GM12891 (cell line): ENCODE results near the gene TCEANC.
"Not testable (repeated sequence)": the region's sequence is repeated elsewhere in the genome, so short reads cannot be mapped to it uniquely, and the experiment has no call there.

Experiments used
- DNase-seq: peaks from one replicate; pipeline ENCODE4 v3.0.0; 2011; ENCODE audit warnings: low spot score; ENCODE audit not compliant: insufficient read length
- FAIRE-seq: peaks from 2 replicates; lab custom pipeline; 2011; peaks lifted over from hg19 to GRCh38; lab: Jason Lieb, UNC
- PAX5 ChIP-seq: IDR thresholded peaks from 2 replicates; pipeline ENCODE4 v1.6.1; 2011; ENCODE audit warnings: low read length, moderate library complexity, mild to moderate bottlenecking; ENCODE audit not compliant: insufficient read depth, severe bottlenecking
- POLR2A ChIP-seq: IDR thresholded peaks from 2 replicates; pipeline ENCODE4 v1.6.1; 2011; ENCODE audit warnings: low read depth, low read length, control low read depth
- POLR2AphosphoS5 ChIP-seq: IDR thresholded peaks from 2 replicates; pipeline ENCODE4 v1.6.1; 2011; ENCODE audit warnings: low read depth, low read length, control low read depth
- POU2F2 ChIP-seq: IDR thresholded peaks from 2 replicates; pipeline ENCODE4 v1.6.1; 2011; ENCODE audit warnings: low read depth, mild to moderate bottlenecking, control low read depth, low read length, moderate library complexity
- SPI1 ChIP-seq: IDR thresholded peaks from 2 replicates; pipeline ENCODE4 v1.6.1; 2011; ENCODE audit warnings: low read depth, low read length, control low read depth
- TAF1 ChIP-seq: IDR thresholded peaks from 2 replicates; pipeline ENCODE4 v1.6.1; 2011; ENCODE audit warnings: low read depth, low read length, control low read depth

Gene TCEANC

GRCh38 chrX:13655674-13656073 lies 2.7 kb downstream of the TCEANC start:
- FAIRE-seq = no peak
- TF ChIP-seq POLR2AphosphoS5 (no peak), SPI1 (no peak), POLR2A (no peak), PAX5 (no peak), POU2F2 (no peak), TAF1 (no peak)
- no peak for DNase-seq

GRCh38 chrX:13658602-13659001 lies 5.7 kb downstream of the TCEANC start:
- FAIRE-seq (peak; percentile 63), DNase-seq (no peak)
- TF ChIP-seq POLR2AphosphoS5 (no peak), POU2F2 (no peak), SPI1 (no peak), PAX5 (no peak), TAF1 (no peak), POLR2A (no peak)

- DNase-seq (no peak), FAIRE-seq (no peak)
- no peak for TF ChIP-seq PAX5
- TF ChIP-seq POU2F2 = no peak
- TF ChIP-seq SPI1 = no peak
- TF ChIP-seq POLR2AphosphoS5 = no peak
- no peak for TF ChIP-seq TAF1
- no peak for TF ChIP-seq POLR2A
These were observed 6.1 kb downstream of the TCEANC start for GRCh38 chrX:13659063-13659462.

GRCh38 chrX:13661735-13662288 lies 8.9 kb downstream of the TCEANC start:
- DNase-seq = no peak
- TF ChIP-seq TAF1 (no peak), POU2F2 (no peak), POLR2AphosphoS5 (no peak), PAX5 (no peak), SPI1 (no peak), POLR2A (no peak)
- peak; percentile 58 for FAIRE-seq

DNA sequence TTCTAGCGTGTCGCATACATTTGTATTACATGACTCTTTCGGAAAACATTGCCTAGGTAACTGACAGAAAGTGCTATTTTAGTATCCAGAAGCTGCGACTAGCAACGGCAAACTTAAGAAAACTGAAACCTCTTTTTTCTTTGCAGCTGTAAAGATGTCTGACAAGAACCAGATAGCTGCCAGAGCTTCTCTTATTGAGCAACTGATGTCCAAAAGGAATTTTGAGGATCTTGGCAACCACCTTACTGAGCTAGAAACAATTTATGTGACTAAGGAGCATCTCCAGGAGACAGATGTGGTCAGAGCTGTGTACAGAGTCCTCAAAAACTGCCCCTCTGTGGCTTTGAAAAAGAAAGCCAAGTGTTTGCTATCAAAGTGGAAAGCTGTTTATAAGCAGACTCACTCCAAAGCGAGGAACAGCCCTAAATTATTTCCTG lies 9.4 kb downstream of the TCEANC start:
- DNase-seq = no peak
- peak; percentile 65 for FAIRE-seq

GRCh38 chrX:13664020-13664419 lies 11.1 kb downstream of the TCEANC start:
- FAIRE-seq = no peak
- no peak for TF ChIP-seq POLR2A
- TF ChIP-seq PAX5 = no peak
- TF ChIP-seq POLR2AphosphoS5 = no peak
- no peak for TF ChIP-seq SPI1
- no peak for TF ChIP-seq TAF1
- no peak for TF ChIP-seq POU2F2

More for the DNA sequence above, 9.4 kb downstream of the TCEANC start:
- TF ChIP-seq SPI1 (no peak), POU2F2 (no peak), TAF1 (no peak), POLR2AphosphoS5 (no peak), PAX5 (no peak)

GRCh38 chrX:13666836-13667235 lies 13.9 kb downstream of the TCEANC start:
- no peak for DNase-seq
- TF ChIP-seq TAF1 (no peak), SPI1 (no peak), POU2F2 (no peak), POLR2A (no peak), PAX5 (no peak), POLR2AphosphoS5 (no peak)
- no peak for FAIRE-seq

More at GRCh38 chrX:13664020-13664419, 11.1 kb downstream of the TCEANC start:
- no peak for DNase-seq

GRCh38 chrX:13667919-13668318 lies 15.0 kb downstream of the TCEANC start:
- DNase-seq (no peak), FAIRE-seq (peak; percentile 35)
- TF ChIP-seq PAX5 (no peak), POLR2AphosphoS5 (no peak), TAF1 (no peak), SPI1 (no peak), POU2F2 (no peak), POLR2A (no peak)

GRCh38 chrX:13669246-13669737 lies 16.4 kb downstream of the TCEANC start:
- FAIRE-seq (peak; percentile 65), DNase-seq (no peak)
- TF ChIP-seq POLR2AphosphoS5 (no peak), TAF1 (0 out of 2 replicates have a peak, but pooled peaks have one; percentile 13), PAX5 (no peak), POLR2A (no peak)

- DNase-seq, FAIRE-seq: not testable (repeated sequence)
These were observed 16.8 kb downstream of the TCEANC start for GRCh38 chrX:13669755-13670154.
